NOMO-1 (cell line): ENCODE measurements around the gene CADM4.
"Not testable (repeated sequence)": the region's sequence is repeated elsewhere in the genome, so short reads cannot be mapped to it uniquely, and the experiment has no call there.

Experiments
- DNase-seq, 2 experiments: peaks; one replicate each; lab custom pipeline; 2025; ENCODE audit not compliant: unreplicated experiment in 2 of 2; lab: John Stamatoyannopoulos, UW

Gene CADM4

DNA sequence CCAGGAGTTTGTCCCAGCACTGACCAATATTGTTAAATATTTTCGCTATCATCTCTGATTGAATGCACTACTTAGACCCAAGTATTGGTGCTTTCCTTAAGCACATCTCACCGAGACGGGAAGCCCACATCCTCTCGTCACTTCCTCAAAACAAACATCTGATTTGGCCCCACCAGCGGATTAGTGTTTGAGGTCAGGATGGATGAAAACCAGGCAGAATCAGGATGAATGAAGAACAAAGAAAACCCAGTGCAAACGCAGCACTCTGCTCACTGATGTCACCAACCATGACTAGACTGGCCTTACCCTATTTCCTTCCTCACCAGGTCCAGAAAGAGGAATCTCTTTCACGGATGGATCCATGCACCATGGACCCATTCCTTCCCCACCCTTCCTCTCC lies 24.4 kb upstream of the CADM4 start:
- DNase-seq, result peak in 1 of 2 experiments; percentile 22

DNA sequence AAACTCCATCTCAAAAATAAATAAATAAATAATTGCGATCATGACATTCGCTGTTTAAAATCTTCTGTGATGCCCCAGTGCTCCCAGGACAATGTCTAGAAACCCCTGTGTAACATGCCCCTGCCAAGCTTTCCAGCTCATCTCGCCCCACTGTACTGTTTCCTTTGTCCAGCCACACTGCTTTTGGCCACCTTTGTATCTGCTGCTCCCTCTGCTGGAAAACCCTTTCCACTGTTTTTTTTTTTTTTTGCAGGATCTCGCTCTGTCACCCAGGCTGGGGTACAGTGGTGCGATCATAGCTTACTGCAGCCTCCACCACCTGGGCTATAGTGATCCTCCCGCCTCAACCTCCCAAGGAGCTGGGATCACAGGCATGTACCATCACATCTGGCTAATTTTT lies 22.8 kb upstream of the CADM4 start:
- no peak for DNase-seq

DNA sequence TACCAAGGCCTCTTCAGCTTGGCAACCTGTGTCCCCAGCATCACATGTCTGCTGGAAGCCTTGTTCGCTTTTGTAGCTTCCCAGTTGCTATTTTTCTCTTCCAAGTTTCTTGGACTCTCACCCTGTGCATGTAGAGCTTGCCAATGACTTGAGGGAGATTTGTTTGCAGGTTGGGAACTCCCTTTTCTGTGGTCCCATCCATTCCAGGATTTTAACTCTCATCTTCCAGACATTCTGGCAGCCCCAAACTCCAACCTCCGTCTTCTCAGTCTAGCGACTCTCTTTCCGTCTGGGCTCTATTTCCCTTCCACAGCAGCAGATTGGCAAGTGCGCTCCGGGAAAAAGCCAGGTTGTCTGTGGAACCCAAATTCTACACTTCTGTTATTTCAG lies 21.3 kb upstream of the CADM4 start:
- DNase-seq, result no peak

- no peak for DNase-seq
Measured at GRCh38 chr19:43660301-43660970, 20.8 kb upstream of the CADM4 start.

DNA sequence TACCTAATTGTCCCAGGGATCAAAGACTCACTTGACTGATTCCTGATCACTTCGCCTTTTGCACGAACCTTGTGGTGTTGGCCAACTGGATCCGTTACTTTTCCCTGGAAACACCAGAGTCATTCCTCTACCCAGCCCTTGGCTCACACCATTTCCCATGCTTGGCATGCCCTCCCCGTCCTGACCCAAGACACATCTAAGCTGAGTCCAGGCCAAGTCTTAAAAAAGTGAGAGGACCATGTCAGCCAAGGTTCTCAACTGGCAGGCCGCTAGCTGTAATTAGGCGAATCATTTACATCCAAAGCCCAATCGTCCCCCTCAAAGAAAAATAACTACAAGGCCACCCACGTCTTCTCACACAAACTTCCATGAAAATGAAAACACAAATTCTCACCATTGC lies 18.8 kb upstream of the CADM4 start:
- DNase-seq, result no peak

DNA sequence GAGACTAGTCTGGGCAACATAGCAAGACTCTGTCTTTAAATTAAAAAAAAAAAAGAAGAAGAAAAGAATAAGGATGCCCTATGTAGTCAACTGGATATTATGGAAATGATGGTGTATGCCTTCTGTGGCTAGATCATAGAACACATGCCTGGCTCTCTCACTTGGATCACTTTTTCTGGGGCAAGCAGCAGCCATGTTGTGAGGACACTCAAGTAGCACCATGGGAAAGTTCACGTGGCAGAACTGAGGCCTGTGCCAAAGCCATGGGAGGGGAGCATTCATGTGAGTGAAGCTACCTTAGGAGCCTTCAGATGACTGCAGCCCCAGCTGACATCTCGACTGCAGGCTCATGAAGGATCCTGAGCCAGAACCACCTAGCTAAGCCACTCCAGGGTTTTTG lies 18.4 kb upstream of the CADM4 start:
- DNase-seq, result no peak

- no peak for DNase-seq
Measured at GRCh38 chr19:43656436-43656835, 16.8 kb upstream of the CADM4 start.

- DNase-seq, result no peak
Measured at GRCh38 chr19:43652546-43652874, 12.9 kb upstream of the CADM4 start.

GRCh38 chr19:43651758-43652545 lies 12.3 kb upstream of the CADM4 start:
- peak; percentile 36 to 39 for DNase-seq

- DNase-seq, result not testable (repeated sequence)
Measured at GRCh38 chr19:43650276-43650675, 10.6 kb upstream of the CADM4 start.

DNA sequence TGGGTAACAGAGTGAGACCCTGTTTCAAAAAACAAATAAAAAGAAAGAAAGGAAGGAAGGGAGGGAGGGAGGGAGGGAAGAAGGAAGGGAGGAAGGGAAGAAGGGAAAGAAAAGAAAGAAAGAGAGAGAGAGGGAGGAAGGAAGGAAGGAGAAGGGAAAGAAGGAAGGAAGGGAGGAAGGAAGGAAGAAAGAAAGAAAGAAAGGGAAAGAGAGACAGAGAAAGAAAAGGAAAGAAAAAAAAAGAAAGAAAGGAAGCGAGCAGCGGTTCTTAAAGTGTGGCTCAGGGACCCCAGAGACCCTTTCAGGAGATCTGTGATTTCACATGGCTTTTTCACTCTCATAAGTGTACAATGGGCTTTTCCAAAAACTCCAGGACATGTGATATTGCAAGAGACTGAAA lies 9.9 kb upstream of the CADM4 start:
- no peak for DNase-seq

DNA sequence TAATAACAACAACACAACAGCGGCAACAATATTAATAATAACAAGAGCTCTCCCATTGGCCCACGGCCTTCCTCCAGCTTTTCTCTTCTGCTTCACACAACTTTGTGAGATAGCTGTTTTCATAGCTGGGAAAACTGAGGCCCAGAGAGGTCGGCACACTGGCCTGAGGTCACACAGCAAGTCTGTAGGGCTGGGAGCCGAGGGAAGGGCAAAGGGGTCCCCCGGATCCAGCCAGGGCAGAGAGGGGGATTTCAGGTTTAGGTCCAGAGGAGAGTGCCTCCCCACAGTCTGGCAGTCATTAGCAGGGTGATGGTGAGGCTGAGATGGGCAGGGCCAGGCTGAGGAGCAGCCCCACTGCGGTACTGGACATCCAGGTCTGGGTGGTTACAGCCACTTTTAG lies 9.0 kb upstream of the CADM4 start:
- DNase-seq, result no peak

- no peak for DNase-seq
Measured at GRCh38 chr19:43644181-43644580, 4.5 kb upstream of the CADM4 start.

GRCh38 chr19:43643326-43643725 lies 3.7 kb upstream of the CADM4 start:
- DNase-seq, result no peak

DNA sequence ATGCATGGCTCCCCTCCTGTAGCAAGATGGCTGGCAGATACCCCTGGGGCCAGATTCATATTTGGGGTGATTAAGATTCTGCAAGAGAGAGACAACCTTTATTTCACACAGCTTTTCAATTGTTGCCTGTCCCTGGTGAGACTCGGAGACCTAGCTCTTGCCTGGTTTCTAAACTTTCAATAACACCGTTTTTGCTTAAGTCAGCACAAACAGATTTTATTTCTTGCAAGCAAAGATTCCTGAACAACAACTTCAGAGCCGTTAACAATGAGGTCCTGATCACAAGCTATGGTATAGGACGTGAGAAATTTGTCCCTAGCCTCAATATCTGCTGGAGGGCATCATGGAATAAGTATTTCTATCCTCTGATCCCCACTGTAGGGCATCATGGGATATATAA lies 2.9 kb upstream of the CADM4 start:
- DNase-seq, result no peak

DNA sequence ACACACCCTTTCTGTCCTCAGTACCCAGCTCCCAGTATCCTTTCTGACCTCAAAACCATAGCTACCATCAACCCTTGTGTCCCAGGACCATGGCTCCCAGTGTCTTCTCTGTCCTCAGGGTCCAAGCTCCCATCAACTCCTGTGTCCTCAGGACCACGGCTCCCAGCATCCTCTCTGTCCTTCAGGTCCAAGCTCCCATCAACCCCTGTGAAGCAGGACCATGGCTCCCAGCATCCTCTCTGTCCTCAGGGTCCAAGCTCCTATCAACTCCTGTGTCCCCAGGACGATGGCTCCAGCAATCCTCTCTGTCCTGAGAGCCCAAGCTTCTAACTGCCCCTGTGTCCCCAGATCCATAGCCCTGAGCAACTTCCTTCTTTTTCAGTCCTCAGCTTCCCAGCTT lies 1.7 kb upstream of the CADM4 start:
- DNase-seq, result no peak

DNA sequence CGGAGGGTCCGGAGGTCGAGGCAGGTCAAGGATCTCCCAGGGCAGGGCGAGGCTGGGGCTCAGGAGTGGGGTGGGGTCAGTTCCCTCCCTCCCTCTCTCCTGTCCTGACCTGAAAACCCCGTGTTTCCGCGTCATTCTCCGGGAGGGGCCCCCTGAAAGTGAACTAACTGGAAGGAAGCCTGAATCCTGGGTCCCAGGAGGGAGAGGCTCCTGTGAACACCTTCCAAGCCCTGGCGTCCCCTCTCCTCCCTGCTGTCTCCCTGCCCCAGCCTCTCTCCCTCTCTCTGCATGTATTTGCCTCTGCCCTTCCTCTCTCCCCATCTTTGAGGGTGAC lies 741 bp upstream of the CADM4 start:
- no peak for DNase-seq

GRCh38 chr19:43638995-43639518 lies 593 bp downstream of the CADM4 start:
- no peak for DNase-seq

DNA sequence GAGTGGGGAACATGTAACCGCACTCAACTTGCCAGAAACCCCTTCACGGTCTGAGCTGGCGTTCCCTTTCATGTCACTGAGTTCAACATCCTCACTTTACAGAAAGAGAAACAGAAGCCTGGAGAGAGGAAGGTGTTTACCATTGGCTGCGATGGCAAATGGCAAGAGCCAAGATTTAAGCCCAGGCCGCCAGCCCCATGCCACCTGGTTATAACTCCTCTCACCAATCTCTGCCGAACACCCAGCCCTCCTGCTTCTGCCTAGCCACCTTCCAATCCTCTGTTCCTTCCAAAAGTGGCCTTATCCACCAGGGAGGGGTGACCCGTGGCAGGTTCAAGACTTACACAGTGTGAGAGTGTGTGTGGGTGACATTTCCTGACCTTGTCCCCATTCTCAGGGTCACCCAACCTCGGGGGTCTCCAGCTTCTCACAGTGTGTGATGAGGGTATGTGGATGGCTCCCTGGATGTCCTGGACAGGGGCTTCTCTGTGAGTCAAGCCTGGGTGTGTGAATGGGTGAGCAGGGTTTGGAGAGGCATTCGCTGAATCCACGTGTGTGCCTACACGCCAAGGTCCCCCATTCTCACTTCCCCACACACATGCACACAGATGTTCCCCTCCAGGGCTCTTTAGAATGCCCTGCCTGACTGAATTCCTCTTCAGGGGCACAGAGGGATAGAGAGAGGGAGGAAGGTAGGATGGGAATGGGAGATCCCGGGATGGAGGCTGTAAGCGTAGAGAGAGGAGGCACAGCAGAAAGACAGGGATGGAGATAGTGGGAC lies 1.2 kb downstream of the CADM4 start:
- no peak for DNase-seq

DNA sequence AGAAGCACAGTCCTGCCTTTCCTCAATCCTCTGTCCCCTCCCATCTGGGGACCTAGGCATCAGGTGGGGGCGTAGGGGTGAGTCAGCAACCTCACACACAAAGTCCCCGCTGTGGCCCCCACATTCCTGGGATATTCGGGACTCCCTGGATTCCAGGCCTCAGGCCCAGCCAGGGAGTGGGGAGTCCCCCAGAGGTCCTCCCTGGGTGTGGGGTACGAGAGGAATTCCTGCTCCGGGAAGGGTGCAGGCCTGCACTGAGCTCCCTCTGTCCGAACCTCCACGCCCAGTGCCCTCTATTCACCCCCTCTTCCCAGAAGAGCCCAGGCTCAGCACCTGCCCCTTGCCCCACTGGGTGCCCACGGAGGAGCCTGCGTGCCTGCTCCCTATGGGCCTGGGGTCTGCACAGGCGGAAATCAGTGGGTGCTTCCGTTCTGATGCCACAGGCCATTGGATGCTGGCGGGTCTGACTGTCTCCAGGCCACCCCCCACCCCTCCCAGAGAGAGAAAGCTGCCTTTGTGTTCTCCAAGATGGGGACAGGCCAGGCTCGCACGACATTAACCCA lies 3.4 kb downstream of the CADM4 start:
- no peak for DNase-seq

DNA sequence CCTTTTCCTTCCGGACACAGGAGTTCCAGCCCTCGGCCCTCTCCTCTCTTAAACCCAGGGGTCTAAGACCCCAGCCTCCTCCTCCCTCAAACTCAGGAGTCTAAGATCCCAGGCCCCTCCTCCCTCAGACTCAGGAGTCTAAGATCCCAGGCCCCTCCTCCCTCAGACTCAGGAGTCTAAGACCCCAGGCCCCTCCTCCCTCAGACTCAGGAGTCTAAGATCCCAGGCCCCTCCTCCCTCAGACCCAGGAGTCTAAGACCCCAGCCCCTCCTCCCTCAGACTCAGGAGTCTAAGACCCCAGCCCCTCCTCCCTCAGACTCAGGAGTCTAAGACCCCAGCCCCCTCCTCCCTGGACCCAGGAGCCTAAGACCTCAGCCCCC lies 4.1 kb downstream of the CADM4 start:
- not testable (repeated sequence) for DNase-seq
